ENCODE data around the gene BRAF.
"Not testable (repeated sequence)": the region's sequence is repeated elsewhere in the genome, so short reads cannot be mapped to it uniquely, and the experiment has no call there.

BRAF gene

GRCh38 chr7:140676306-140676705 lies 248.4 kb downstream of the BRAF start:
- DNase-seq: no peak

GRCh38 chr7:140675726-140676125 lies 249.0 kb downstream of the BRAF start:
- no peak for DNase-seq

GRCh38 chr7:140674899-140675701 lies 249.6 kb downstream of the BRAF start:
- peak in 1 of 2 experiments; percentile 44 for DNase-seq

GRCh38 chr7:140674356-140674800 lies 250.4 kb downstream of the BRAF start:
- no peak for DNase-seq

- DNase-seq: no peak
Measured at GRCh38 chr7:140673774-140674155, 251.0 kb downstream of the BRAF start.

GRCh38 chr7:140673063-140673773 lies 251.5 kb downstream of the BRAF start:
- peak in 1 of 2 experiments; percentile 23 for DNase-seq

GRCh38 chr7:140672382-140673062 lies 252.2 kb downstream of the BRAF start, which contains the start of gene ADCK2:
Gene ADCK2, plus strand, starts transcription at chr7:140672945. Its CDS starts 386 bp downstream, at chr7:140673331.
- DNase-seq: peak in 1 of 2 experiments; percentile 37

- DNase-seq: no peak
Measured at GRCh38 chr7:140671966-140672365, 252.8 kb downstream of the BRAF start.

GRCh38 chr7:140670343-140670935 lies 254.3 kb downstream of the BRAF start:
- no peak for DNase-seq

- not testable (repeated sequence) for DNase-seq
Measured at GRCh38 chr7:140669862-140670261, 254.9 kb downstream of the BRAF start.

- DNase-seq: no peak
Measured at GRCh38 chr7:140669352-140669751, 255.4 kb downstream of the BRAF start.

Data from NCI-H446 (cell line).